ENCODE data around the gene TWF1. TPM values are rescaled to one million over a fixed set of nuclear protein-coding genes. Genes with fewer than 3 reads are reported as not detected.

TWF1 gene
- total and polyA plus RNA-seq, 2 experiments from 2014 or later: 141 to 246 TPM

GRCh38 chr12:43797561-43798217 is 8.4 kb downstream of the TWF1 start:
- in situ Hi-C loops (cut with MboI): no loop called here
- H3K9me2 ChIP-seq (ENCODE audit: insufficient read depth): no peaks in the 10 kb centered on the region

GRCh38 chr12:43795716-43796280 is 10.3 kb downstream of the TWF1 start:
- Histone ChIP-seq H3K9me3 (ENCODE audit: low read depth) (no peaks in the 10 kb centered on the region), H3K9ac (no peak overlapping the region), H3K4me1 (ENCODE audit: insufficient read depth) (no peaks in the 10 kb centered on the region), H3K79me2 (ENCODE audit: insufficient read depth) (peaks cover 10% of the 10 kb centered on the region; the same call in 1 of the 2 replicates), H2AFZ (no peak overlapping the region), H3K36me3 (ENCODE audit: low read depth) (peaks cover 67% of the 10 kb centered on the region), H3F3A (ENCODE audit: insufficient read depth) (peaks cover 30% of the 10 kb centered on the region; the same call in 1 of the 2 replicates), H3K27me3 (replicated peaks; ENCODE audit: insufficient read depth) (no peaks in the 10 kb centered on the region), H3K4me2 (ENCODE audit: unreplicated experiment) (no peak overlapping the region), H3K4me3 (no peak overlapping the region), H3K27ac (no peak overlapping the region), H3K9me2 (ENCODE audit: insufficient read depth) (no peaks in the 10 kb centered on the region), H4K20me1 (ENCODE audit: insufficient read depth) (no peaks in the 10 kb centered on the region)
- in situ Hi-C loops (cut with MboI): no loop called here
- TF ChIP-seq EZH2phosphoT487 (IDR thresholded peaks at IDR 0.05; ENCODE audit: insufficient read depth, low read depth): no peak
- no peak for TF ChIP-seq EZH2 (IDR thresholded peaks at IDR 0.05; ENCODE audit: insufficient read depth, poor library complexity, severe bottlenecking)
- 95 to 99% methylated on average over 2 of the region's 2 CpGs for WGBS, 2 experiments (ENCODE audit: low coverage in 1 of 2, low lambda C conversion rate in 2 of 2, missing lambda C conversion rate in 2 of 2)
- DNase-seq: no peak

More at GRCh38 chr12:43797561-43798217, 8.4 kb downstream of the TWF1 start:
- Histone ChIP-seq H3K4me1 (ENCODE audit: insufficient read depth) (peaks cover 2% of the 10 kb centered on the region; the same call in 1 of the 2 replicates), H3K36me3 (ENCODE audit: low read depth) (peaks cover 84% of the 10 kb centered on the region), H3K27me3 (replicated peaks; ENCODE audit: insufficient read depth) (no peaks in the 10 kb centered on the region), H4K20me1 (ENCODE audit: insufficient read depth) (no peaks in the 10 kb centered on the region), H3K4me2 (ENCODE audit: unreplicated experiment) (no peak overlapping the region), H3K9me3 (ENCODE audit: low read depth) (no peaks in the 10 kb centered on the region), H2AFZ (no peak overlapping the region), H3K27ac (no peak overlapping the region), H3F3A (ENCODE audit: insufficient read depth) (peaks cover 30% of the 10 kb centered on the region; the same call in 1 of the 2 replicates), H3K79me2 (ENCODE audit: insufficient read depth) (peaks cover 27% of the 10 kb centered on the region), H3K4me3 (no peak overlapping the region), H3K9ac (no peak overlapping the region)
- TF ChIP-seq EZH2 (IDR thresholded peaks at IDR 0.05; ENCODE audit: insufficient read depth, poor library complexity, severe bottlenecking) (no peak), EZH2phosphoT487 (IDR thresholded peaks at IDR 0.05; ENCODE audit: insufficient read depth, low read depth) (no peak)
- 58 to 66% methylated on average over 4 of the region's 4 CpGs for WGBS, 2 experiments (ENCODE audit: low coverage in 1 of 2, low lambda C conversion rate in 2 of 2, missing lambda C conversion rate in 2 of 2)
- DNase-seq: no peak

DNA sequence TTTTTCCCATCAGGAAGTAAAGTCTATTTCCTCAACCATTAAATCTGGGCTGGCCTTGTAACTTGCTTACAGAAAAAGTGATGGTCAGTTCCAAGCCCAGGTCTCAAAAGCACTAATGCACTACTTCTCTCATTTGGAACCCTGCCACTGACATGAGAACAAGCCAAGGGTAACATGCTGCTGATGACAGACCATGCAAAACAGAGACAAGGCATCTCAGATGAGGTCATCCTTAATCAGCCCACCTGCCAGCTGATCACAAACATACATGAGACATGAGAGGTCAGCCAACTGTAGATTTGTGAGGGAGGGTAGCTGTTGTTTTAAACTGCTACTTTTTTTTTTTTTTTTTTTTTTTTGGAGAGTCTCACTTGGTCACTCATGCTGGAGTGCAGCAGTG is 16.2 kb downstream of the TWF1 start:
- Histone ChIP-seq H3K4me2 (ENCODE audit: unreplicated experiment) (no peak overlapping the region), H3K4me1 (ENCODE audit: insufficient read depth) (no peaks in the 10 kb centered on the region), H3K9me3 (ENCODE audit: low read depth) (no peaks in the 10 kb centered on the region), H3K27me3 (replicated peaks; ENCODE audit: insufficient read depth) (no peaks in the 10 kb centered on the region), H3K36me3 (ENCODE audit: low read depth) (peaks cover 9% of the 10 kb centered on the region; the same call in 1 of the 2 replicates), H4K20me1 (ENCODE audit: insufficient read depth) (no peaks in the 10 kb centered on the region), H3K27ac (no peak overlapping the region), H3K9ac (no peak overlapping the region), H3K79me2 (ENCODE audit: insufficient read depth) (no peaks in the 10 kb centered on the region), H3K4me3 (no peak overlapping the region), H3F3A (ENCODE audit: insufficient read depth) (peaks cover 24% of the 10 kb centered on the region), H3K9me2 (ENCODE audit: insufficient read depth) (no peaks in the 10 kb centered on the region), H2AFZ (no peak overlapping the region)
- peak; percentile 24 for DNase-seq
- TF ChIP-seq EZH2 (IDR thresholded peaks at IDR 0.05; ENCODE audit: insufficient read depth, poor library complexity, severe bottlenecking) (no peak), EZH2phosphoT487 (IDR thresholded peaks at IDR 0.05; ENCODE audit: insufficient read depth, low read depth) (no peak)
- in situ Hi-C loops (cut with MboI): no loop called here

- no peak overlapping the region for H3K4me2 ChIP-seq (ENCODE audit: unreplicated experiment)
- DNase-seq: peak; percentile 35
- H3F3A ChIP-seq (ENCODE audit: insufficient read depth): peaks cover 16% of the 10 kb centered on the region; the same call in 1 of the 2 replicates
- no peaks in the 10 kb centered on the region for H3K4me1 ChIP-seq (ENCODE audit: insufficient read depth)
- no peak overlapping the region for H3K27ac ChIP-seq
- no peaks in the 10 kb centered on the region for H3K9me2 ChIP-seq (ENCODE audit: insufficient read depth)
- no peaks in the 10 kb centered on the region for H3K79me2 ChIP-seq (ENCODE audit: insufficient read depth)
- in situ Hi-C loops (cut with MboI): no loop called here
- no peak overlapping the region for H2AFZ ChIP-seq
- TF ChIP-seq EZH2phosphoT487 (IDR thresholded peaks at IDR 0.05; ENCODE audit: insufficient read depth, low read depth) (no peak), EZH2 (IDR thresholded peaks at IDR 0.05; ENCODE audit: insufficient read depth, poor library complexity, severe bottlenecking) (no peak)
- no peaks in the 10 kb centered on the region for H3K27me3 ChIP-seq (replicated peaks; ENCODE audit: insufficient read depth)
- no peaks in the 10 kb centered on the region for H4K20me1 ChIP-seq (ENCODE audit: insufficient read depth)
- H3K9me3 ChIP-seq (ENCODE audit: low read depth): no peaks in the 10 kb centered on the region
- no peak overlapping the region for H3K9ac ChIP-seq
- peaks cover 8% of the 10 kb centered on the region for H3K36me3 ChIP-seq (ENCODE audit: low read depth)
- no peak overlapping the region for H3K4me3 ChIP-seq
These were observed 19.0 kb downstream of the TWF1 start for GRCh38 chr12:43786899-43787693.

All from GM23248 (cell line).